Lower leg skin (tissue), 4 donors: ENCODE data around the gene DSTN. TPM values are rescaled to one million over a fixed set of nuclear protein-coding genes. Genes with fewer than 3 reads are reported as not detected.

Experiments used
- DNase-seq, 2 donors: peaks; one replicate each; pipeline ENCODE4 v3.0.0-alpha.2; 2019; ENCODE audit warnings: low spot score in 2 of 2
- H3K4me3 ChIP-seq: fragments of 200-600 bp; sonication (generic); 2 replicates; pipeline ENCODE4 v1.5.1; 2017; ENCODE audit warnings: mild to moderate bottlenecking, low read depth; ENCODE audit not compliant: poor library complexity, severe bottlenecking
- POLR2A ChIP-seq, 2 donors: fragments of 450-650 bp; IDR thresholded peaks; one replicate each; pipeline ENCODE4 v1.6.1; 2016 to 2017; ENCODE audit warnings: antibody characterized with exemption in 2 of 2, mild to moderate bottlenecking in 1 of 2, moderate library complexity in 1 of 2
- WGBS, 2 donors: methylation state at CpG; one replicate each; pipeline ENCODE4 v1.1.5; 2018; 5-methylcytosine and 5-hydroxymethylcytosine counted together
- intact Hi-C: fragments of 100-400 bp; cut with DNase I; formaldehyde crosslinking; loops from one replicate; pipeline ENCODE4 v1.15.0; 2023; ENCODE audit warnings: low total_unique reads
- total RNA-seq, 4 donors: library from RNA; depleted of rRNA; stranded (reverse); fragments of >200 nt; gene quantifications; one replicate each; pipeline ENCODE4 v1.1.0, GENCODE V29; 2016
- TF ChIP-seq, protein P1 (sequence below), 3 donors: fragments of 450-650 bp; IDR thresholded peaks; one replicate each; pipeline ENCODE4 v1.5.1; 2016; ENCODE audit warnings: antibody characterized with exemption in 3 of 3, mild to moderate bottlenecking in 3 of 3, moderate library complexity in 2 of 3

DSTN gene
- total RNA-seq, 4 donors from 2014 or later: 237 to 335 (median 290) TPM

- TF ChIP-seq POLR2A (IDR thresholded peaks at IDR 0.05): no peak
- TF ChIP-seq, protein P1, sequence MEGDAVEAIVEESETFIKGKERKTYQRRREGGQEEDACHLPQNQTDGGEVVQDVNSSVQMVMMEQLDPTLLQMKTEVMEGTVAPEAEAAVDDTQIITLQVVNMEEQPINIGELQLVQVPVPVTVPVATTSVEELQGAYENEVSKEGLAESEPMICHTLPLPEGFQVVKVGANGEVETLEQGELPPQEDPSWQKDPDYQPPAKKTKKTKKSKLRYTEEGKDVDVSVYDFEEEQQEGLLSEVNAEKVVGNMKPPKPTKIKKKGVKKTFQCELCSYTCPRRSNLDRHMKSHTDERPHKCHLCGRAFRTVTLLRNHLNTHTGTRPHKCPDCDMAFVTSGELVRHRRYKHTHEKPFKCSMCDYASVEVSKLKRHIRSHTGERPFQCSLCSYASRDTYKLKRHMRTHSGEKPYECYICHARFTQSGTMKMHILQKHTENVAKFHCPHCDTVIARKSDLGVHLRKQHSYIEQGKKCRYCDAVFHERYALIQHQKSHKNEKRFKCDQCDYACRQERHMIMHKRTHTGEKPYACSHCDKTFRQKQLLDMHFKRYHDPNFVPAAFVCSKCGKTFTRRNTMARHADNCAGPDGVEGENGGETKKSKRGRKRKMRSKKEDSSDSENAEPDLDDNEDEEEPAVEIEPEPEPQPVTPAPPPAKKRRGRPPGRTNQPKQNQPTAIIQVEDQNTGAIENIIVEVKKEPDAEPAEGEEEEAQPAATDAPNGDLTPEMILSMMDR (IDR thresholded peaks at IDR 0.05): no peak
- intact Hi-C loops: no loop called here
- DNase-seq: no peak
- 59 to 67% methylated on average over 6 of the region's 6 CpGs for WGBS, 2 donors
- no peak overlapping the region for H3K4me3 ChIP-seq
These were observed 1.7 kb upstream of the DSTN start for GRCh38 chr20:17568045-17568788.

DNA sequence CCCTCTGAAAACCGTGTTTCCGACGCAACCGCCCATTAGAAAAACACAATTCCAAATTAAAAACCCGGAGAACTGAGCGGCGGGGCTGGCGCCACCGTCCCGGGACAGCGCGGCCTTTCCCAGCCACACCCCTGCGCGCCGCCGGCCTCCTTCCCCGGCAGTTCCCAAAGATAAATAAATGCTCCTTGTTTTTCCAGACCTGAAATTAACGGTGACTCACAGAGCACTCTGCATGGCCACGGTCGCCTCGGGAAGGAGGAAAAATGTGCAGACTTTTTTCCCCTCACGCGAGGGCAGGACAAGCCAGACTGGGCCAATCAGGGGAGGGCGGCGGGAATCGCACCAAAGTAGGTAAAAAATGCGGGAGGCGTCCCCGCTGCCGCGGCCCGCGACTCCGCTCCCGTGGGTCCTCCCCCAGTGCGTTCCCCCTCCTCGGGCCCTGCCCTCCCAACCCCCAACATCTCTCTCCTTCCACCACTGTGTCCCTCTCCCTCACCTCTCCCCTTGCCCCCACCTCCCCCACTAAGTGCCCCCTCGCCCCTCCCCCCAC, 828 bp upstream of the DSTN start:
- TF ChIP-seq POLR2A (IDR thresholded peaks at IDR 0.05): no peak
- TF ChIP-seq, protein P1 (IDR thresholded peaks at IDR 0.05): no peak
- peak; percentile 89 to 96 for DNase-seq
- intact Hi-C loops: no loop called here
- H3K4me3 ChIP-seq: no peak overlapping the region
- 0 to 2% methylated on average over 37 of the region's 38 CpGs for WGBS, 2 donors

GRCh38 chr20:17570347-17571152, 675 bp downstream of the DSTN start:
- H3K4me3 ChIP-seq: peak overlapping the region; percentile 99
- TF ChIP-seq, protein P1 (IDR thresholded peaks at IDR 0.05): no peak
- TF ChIP-seq POLR2A (IDR thresholded peaks at IDR 0.05): no peak
- WGBS, 2 donors: 1 to 3% methylated on average over 18 to 33 of the region's 43 CpGs
- intact Hi-C loops: no loop called here
- DNase-seq: peak; percentile 46 to 92

- no peak overlapping the region for H3K4me3 ChIP-seq
- 3 to 10% methylated on average over 6 of the region's 6 CpGs for WGBS, 2 donors
- TF ChIP-seq POLR2A (IDR thresholded peaks at IDR 0.05): no peak
- TF ChIP-seq, protein P1 (IDR thresholded peaks at IDR 0.05): no peak
- no peak for DNase-seq
- intact Hi-C loops: no loop called here
These were observed 1.3 kb downstream of the DSTN start for GRCh38 chr20:17571153-17571527.

DNA sequence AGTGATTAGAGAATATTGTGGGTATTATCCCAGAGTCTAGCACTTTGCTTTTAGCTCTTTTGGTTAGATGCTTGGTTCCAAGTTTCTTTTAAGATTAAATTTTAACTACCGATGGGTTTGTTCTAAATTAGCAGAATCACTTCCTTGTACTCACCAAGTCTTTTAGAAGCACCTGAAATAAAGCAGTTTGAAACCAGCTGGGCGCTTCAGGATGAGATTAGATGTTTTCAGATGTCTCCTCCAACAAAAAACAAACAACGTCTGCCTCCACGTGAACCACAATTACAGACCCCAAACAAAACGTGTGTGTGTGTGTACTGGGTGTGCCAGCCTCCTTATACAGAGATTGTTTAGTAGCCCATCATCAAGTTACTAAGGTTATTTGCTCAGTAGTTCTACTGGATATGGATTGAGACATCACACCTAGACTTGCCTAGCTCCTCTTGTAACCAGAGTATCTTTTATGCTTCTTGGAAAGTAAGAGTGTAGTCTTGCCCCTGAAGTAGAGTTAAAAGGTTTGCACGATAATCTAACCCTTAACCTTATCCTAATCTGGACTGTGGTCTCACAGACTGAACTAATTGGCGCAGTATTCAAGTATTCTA, 2.3 kb downstream of the DSTN start:
- WGBS, 2 donors: 34 to 43% methylated on average over 7 of the region's 7 CpGs
- no peak overlapping the region for H3K4me3 ChIP-seq
- no peak for DNase-seq
- intact Hi-C loops: no loop called here
- TF ChIP-seq, protein P1 (IDR thresholded peaks at IDR 0.05): no peak
- no peak for TF ChIP-seq POLR2A (IDR thresholded peaks at IDR 0.05)
